LNCAP (cell line): ENCODE results near the gene POU2AF1.

Source experiments
- TF ChIP-seq, protein P1 (sequence below): fragments of 450-650 bp; IDR thresholded peaks from 2 replicates; pipeline ENCODE4 v1.5.1; 2017; ENCODE audit warnings: mild to moderate bottlenecking

Gene POU2AF1, protein sequence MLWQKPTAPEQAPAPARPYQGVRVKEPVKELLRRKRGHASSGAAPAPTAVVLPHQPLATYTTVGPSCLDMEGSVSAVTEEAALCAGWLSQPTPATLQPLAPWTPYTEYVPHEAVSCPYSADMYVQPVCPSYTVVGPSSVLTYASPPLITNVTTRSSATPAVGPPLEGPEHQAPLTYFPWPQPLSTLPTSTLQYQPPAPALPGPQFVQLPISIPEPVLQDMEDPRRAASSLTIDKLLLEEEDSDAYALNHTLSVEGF

GRCh38 chr11:111378861-111379601 is at the start of gene POU2AF1:
POU2AF1 (minus strand) TSS chr11:111379275; CDS start chr11:111379177, 98 bp downstream.
- TF ChIP-seq, protein P1, sequence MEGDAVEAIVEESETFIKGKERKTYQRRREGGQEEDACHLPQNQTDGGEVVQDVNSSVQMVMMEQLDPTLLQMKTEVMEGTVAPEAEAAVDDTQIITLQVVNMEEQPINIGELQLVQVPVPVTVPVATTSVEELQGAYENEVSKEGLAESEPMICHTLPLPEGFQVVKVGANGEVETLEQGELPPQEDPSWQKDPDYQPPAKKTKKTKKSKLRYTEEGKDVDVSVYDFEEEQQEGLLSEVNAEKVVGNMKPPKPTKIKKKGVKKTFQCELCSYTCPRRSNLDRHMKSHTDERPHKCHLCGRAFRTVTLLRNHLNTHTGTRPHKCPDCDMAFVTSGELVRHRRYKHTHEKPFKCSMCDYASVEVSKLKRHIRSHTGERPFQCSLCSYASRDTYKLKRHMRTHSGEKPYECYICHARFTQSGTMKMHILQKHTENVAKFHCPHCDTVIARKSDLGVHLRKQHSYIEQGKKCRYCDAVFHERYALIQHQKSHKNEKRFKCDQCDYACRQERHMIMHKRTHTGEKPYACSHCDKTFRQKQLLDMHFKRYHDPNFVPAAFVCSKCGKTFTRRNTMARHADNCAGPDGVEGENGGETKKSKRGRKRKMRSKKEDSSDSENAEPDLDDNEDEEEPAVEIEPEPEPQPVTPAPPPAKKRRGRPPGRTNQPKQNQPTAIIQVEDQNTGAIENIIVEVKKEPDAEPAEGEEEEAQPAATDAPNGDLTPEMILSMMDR = no peak

DNA sequence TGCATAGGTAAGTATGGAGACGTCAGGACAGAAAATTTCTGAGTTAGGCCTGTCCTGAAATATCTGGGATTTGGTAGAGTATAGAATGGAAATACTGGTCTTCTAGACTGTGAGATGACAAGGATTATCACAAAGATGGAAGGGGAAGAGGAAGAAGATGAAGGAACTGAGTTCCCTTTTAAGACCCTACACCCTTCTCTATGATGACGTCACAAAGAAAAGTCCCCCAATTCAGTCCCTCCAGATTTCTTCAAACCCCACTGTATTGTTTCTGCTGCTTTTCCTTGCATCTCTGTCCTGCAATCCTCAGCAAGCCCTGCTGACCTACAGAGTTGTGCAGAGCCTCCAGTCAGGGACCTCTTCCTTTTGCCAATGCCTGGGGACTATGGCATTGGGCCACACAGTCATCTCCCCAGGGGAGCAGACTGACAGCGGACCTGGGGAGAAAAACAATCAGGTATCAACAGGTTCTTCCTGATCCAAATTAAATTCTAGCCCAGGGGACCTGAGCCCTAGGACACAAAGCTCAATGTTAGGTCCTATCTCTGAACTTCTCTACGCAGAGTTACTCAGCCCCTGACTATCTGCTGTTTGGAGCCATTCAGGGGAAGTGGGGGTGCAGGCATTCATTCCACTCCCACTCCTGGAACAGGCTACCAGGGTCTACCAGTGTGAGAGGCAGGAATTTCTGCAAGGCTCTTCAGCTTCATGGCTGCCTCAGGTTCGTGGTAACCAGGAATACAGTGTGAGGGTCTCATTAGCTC is 49.2 kb upstream of the POU2AF1 start:
- TF ChIP-seq, protein P1 = no peak

DNA sequence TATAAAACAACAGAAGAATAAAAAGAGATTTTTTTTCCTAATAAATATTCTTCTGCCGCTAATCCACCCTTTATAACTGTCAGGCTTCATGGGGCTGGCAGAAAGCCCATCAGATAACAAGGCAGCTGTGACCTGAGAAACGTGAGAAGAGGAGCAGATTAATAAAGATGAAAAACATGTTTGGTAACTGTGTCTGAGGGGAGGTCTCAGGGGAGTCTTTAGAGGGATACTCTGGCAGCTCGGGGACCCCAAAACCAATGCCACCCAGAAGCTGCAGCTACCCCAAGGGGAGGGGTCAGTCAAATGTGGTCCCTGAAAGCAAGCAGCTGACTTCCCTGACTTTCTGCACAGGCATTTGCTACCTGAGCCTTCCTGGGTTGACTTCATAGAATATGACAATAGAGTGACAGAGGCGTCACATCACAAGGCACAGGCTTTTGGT is 48.4 kb upstream of the POU2AF1 start:
- TF ChIP-seq, protein P1 = no peak

DNA sequence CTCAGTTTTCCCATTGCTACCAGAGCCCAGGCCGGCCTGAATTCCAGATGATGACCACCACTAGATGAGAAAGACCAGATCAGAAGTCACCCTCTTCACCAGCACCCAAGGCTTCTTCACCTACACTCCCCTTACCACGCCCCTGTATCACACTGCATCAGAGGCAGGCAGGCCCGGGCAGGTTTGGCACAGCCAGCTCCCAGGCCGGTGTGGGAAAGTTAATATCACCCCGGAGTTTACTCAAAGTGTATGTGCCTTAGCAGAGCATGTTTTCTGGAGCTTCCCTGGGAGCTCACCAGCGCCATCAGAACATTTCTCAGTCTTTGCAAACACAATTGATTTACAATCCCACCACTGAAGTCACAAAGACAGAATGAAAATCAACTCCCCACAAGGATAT is 47.5 kb upstream of the POU2AF1 start:
- TF ChIP-seq, protein P1 = no peak

GRCh38 chr11:111423250-111423615 is 44.2 kb upstream of the POU2AF1 start:
- TF ChIP-seq, protein P1 = peak; percentile 10; the same call in 1 of the 2 replicates

- TF ChIP-seq, protein P1 = peak; percentile 94
These were observed 43.6 kb upstream of the POU2AF1 start for GRCh38 chr11:111422494-111423249.

GRCh38 chr11:111421251-111421650 is 42.2 kb upstream of the POU2AF1 start:
- TF ChIP-seq, protein P1 = no peak
